GM12891 (cell line): ENCODE data around the gene TP53BP2.

Source experiments
- PAX5 ChIP-seq: IDR thresholded peaks from 2 replicates; pipeline ENCODE4 v1.6.1; 2011; ENCODE audit warnings: low read length, moderate library complexity, mild to moderate bottlenecking; ENCODE audit not compliant: insufficient read depth, severe bottlenecking
- POLR2A ChIP-seq: IDR thresholded peaks from 2 replicates; pipeline ENCODE4 v1.6.1; 2011; ENCODE audit warnings: low read depth, low read length, control low read depth
- POLR2AphosphoS5 ChIP-seq: IDR thresholded peaks from 2 replicates; pipeline ENCODE4 v1.6.1; 2011; ENCODE audit warnings: low read depth, low read length, control low read depth
- SPI1 ChIP-seq: IDR thresholded peaks from 2 replicates; pipeline ENCODE4 v1.6.1; 2011; ENCODE audit warnings: low read depth, low read length, control low read depth
- TAF1 ChIP-seq: IDR thresholded peaks from 2 replicates; pipeline ENCODE4 v1.6.1; 2011; ENCODE audit warnings: low read depth, low read length, control low read depth

DNA sequence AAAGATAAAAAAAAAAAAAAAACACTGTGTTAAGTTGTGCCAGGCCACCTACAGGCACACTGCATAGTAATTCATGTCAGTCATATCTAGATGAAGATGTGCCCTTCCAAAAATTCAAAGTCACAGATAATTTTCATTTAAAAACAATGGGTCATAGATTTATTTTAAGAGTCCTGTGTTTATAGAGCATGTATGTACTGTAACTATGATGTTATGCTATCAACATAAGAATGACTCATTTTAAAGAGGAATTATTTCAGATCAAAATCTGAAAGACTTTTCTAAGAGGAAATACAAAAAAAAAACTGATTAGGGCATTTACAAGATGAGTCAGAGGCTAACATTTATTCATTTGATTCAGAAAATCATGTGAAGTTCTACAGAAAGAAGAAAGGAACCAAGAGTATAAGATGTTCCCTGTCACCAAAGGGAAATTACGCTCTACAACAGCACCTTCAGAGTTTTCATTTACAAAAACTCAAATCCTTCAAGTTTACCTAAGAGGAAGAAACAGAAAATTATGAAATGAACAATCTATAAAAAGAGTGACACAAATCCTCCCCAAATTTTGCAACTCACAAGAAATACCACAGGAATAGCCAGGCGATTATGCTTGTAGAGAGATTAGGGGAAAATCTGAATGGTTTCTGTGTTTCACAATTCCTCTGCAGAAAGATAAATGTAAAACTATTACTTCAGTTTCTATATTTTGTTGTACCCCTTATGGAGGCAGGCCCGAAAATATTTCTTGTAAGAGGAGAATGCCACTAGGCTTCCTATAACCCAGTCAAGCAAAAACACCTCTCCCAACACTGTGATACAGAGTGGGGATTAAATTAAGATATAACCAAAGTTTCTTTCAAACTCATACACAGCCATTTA lies 13.8 kb downstream of the TP53BP2 start:
- no peak for TF ChIP-seq POLR2A
- no peak for TF ChIP-seq POLR2AphosphoS5
- no peak for TF ChIP-seq TAF1
- no peak for TF ChIP-seq SPI1
- no peak for TF ChIP-seq PAX5
